HCT116 (cell line): ENCODE measurements around the gene NUP155.

Experiments used
- EGR1 ChIP-seq: IDR thresholded peaks from 2 replicates; pipeline ENCODE4 v1.6.1; 2012; ENCODE audit warnings: low read depth
- EZH2phosphoT487 ChIP-seq: fragments of 200-600 bp; IDR thresholded peaks from 2 replicates; pipeline ENCODE4 v1.6.1; 2018; ENCODE audit warnings: antibody characterized with exemption, borderline replicate concordance
- JUND ChIP-seq: IDR thresholded peaks from 2 replicates; pipeline ENCODE4 v1.6.1; 2012
- POLR2A ChIP-seq: IDR thresholded peaks from 2 replicates; pipeline ENCODE4 v1.7.0; 2011; ENCODE audit warnings: borderline replicate concordance; ENCODE audit not compliant: insufficient read depth, insufficient read length; ENCODE audit errors: extremely low read depth
- POLR2AphosphoS5 ChIP-seq: IDR thresholded peaks from 2 replicates; pipeline ENCODE4 v1.6.1; 2011; ENCODE audit warnings: mild to moderate bottlenecking, low read depth, low read length, moderate library complexity
- SRF ChIP-seq: IDR thresholded peaks from 2 replicates; pipeline ENCODE4 v1.6.1; 2012; ENCODE audit warnings: low read depth
- ZFX ChIP-seq: fragments of 450-650 bp; IDR thresholded peaks from 2 replicates; pipeline ENCODE4 v1.6.1; 2017
- ZNF274 ChIP-seq: fragments of 200-500 bp; sonication (Bioruptor generic); IDR thresholded peaks from 2 replicates; pipeline ENCODE4 v1.6.1; 2014; ENCODE audit warnings: mild to moderate bottlenecking, low read depth, low read length, inconsistent platforms
- TF ChIP-seq, protein P1 (sequence below), 3 experiments: fragments of 200-600 bp in 1 of 3; sonication (generic) in 1 of 3; IDR thresholded peaks in 2 of 3; conservative IDR thresholded peaks in 1 of 3; 2 replicates each; pipeline ENCODE4 v1.5.1; 2012 to 2017; ENCODE audit warnings: low read depth in 2 of 3, low read length in 2 of 3, antibody characterized with exemption in 1 of 3, borderline replicate concordance in 1 of 3, control low read depth in 1 of 3, mild to moderate bottlenecking in 1 of 3, mixed read lengths in 1 of 3, mixed run types in 1 of 3, moderate library complexity in 1 of 3; ENCODE audit not compliant: insufficient read depth in 1 of 3
- TF ChIP-seq, protein P2 (sequence below): IDR thresholded peaks from 2 replicates; pipeline ENCODE4 v1.6.1; 2012
- TF ChIP-seq, protein P3 (sequence below): IDR thresholded peaks from 2 replicates; pipeline ENCODE4 v1.6.1; 2012; ENCODE audit warnings: low read depth

- TF ChIP-seq, protein P1, sequence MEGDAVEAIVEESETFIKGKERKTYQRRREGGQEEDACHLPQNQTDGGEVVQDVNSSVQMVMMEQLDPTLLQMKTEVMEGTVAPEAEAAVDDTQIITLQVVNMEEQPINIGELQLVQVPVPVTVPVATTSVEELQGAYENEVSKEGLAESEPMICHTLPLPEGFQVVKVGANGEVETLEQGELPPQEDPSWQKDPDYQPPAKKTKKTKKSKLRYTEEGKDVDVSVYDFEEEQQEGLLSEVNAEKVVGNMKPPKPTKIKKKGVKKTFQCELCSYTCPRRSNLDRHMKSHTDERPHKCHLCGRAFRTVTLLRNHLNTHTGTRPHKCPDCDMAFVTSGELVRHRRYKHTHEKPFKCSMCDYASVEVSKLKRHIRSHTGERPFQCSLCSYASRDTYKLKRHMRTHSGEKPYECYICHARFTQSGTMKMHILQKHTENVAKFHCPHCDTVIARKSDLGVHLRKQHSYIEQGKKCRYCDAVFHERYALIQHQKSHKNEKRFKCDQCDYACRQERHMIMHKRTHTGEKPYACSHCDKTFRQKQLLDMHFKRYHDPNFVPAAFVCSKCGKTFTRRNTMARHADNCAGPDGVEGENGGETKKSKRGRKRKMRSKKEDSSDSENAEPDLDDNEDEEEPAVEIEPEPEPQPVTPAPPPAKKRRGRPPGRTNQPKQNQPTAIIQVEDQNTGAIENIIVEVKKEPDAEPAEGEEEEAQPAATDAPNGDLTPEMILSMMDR (IDR thresholded peaks at IDR 0.05 in 2 of 3, conservative IDR thresholded peaks at IDR 0.05 in 1 of 3; ENCODE audit: borderline replicate concordance in 1 of 3, insufficient read depth in 1 of 3, low read depth in 2 of 3, low read length in 2 of 3), result no peak
- TF ChIP-seq ZNF274 (no peak), SRF (no peak), JUND (no peak), EGR1 (no peak), ZFX (no peak), POLR2AphosphoS5 (no peak), EZH2phosphoT487 (no peak), POLR2A (no peak)
- TF ChIP-seq, protein P2, sequence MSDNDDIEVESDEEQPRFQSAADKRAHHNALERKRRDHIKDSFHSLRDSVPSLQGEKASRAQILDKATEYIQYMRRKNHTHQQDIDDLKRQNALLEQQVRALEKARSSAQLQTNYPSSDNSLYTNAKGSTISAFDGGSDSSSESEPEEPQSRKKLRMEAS, result no peak
- TF ChIP-seq, protein P3, sequence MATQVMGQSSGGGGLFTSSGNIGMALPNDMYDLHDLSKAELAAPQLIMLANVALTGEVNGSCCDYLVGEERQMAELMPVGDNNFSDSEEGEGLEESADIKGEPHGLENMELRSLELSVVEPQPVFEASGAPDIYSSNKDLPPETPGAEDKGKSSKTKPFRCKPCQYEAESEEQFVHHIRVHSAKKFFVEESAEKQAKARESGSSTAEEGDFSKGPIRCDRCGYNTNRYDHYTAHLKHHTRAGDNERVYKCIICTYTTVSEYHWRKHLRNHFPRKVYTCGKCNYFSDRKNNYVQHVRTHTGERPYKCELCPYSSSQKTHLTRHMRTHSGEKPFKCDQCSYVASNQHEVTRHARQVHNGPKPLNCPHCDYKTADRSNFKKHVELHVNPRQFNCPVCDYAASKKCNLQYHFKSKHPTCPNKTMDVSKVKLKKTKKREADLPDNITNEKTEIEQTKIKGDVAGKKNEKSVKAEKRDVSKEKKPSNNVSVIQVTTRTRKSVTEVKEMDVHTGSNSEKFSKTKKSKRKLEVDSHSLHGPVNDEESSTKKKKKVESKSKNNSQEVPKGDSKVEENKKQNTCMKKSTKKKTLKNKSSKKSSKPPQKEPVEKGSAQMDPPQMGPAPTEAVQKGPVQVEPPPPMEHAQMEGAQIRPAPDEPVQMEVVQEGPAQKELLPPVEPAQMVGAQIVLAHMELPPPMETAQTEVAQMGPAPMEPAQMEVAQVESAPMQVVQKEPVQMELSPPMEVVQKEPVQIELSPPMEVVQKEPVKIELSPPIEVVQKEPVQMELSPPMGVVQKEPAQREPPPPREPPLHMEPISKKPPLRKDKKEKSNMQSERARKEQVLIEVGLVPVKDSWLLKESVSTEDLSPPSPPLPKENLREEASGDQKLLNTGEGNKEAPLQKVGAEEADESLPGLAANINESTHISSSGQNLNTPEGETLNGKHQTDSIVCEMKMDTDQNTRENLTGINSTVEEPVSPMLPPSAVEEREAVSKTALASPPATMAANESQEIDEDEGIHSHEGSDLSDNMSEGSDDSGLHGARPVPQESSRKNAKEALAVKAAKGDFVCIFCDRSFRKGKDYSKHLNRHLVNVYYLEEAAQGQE, result no peak
Observed at GRCh38 chr5:37319037-37319782, 51.7 kb downstream of the NUP155 start.
